Measurements from ENCODE around the gene AGPAT1. TPM values are rescaled to one million over a fixed set of nuclear protein-coding genes. Genes with fewer than 3 reads are reported as not detected.

Gene AGPAT1
- total RNA-seq, 4 donors from 2014 or later: 32.0 to 58.7 (median 42.0) TPM

DNA sequence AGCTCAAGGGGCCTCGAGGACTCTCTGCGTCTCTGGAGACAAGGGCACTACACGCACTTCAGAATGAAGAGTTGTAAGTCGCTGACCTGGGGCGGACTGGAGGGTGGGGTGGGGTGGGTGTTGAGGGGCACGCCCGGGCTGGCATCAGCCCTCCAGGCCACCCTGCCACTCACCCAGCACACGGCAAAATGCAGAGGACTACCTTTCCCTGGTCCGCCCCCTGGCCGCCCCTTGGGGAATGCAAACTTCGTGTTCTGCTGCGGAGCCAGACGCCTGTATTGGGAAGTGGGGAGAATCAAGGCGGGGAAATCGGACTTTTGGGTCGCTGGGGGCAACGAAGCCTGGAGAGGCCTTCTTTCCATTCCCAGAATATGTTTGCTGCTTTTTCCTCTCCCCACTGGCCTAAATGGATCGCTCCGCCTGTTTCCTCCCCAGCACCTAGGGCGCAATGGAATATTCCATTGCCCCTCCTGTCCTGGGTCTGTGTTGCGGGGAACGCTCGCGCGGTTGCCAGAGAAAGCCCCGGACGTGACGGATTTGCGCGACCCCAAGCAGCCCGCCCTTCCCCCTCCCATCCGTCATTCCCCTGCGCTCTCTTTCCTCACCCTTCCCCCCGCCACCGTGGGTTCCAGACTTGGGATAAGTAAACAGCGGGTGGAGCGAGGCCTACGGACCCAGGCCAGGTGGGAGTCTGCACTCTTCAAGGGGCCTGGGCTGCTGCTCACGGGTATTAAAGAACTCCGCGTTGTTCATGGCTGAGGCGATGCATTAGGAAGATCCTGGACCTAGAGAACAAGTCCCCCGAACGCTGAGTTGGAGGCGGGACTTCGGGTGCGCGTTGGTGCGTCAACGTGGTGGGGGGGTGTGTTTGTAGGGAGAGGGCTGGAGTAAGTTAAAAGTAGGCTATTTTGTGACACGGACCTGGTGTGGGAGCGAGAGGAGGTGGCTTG, 22.0 kb downstream of the AGPAT1 start, which contains the start of gene PPT2:
Gene PPT2 (plus strand): TSS at position 578 of the 950 bp plus-strand sequence. CDS start 454 bp downstream, outside the sequence.
- intact Hi-C loops (cut with DNase I; ENCODE audit: low total_unique reads): loop anchor here (1.0 to 2.0 kb wide), 4 partner anchors 23 to 41 kb away; partner anchors contain the start of gene FKBPL
- H3K36me3 ChIP-seq: peaks cover 0 to 29% of the 10 kb centered on the region in 2 donors
- peak within 1 kb of the TSS; percentile 77 to 97 (median 84) for H3K4me3 ChIP-seq
- TF ChIP-seq, protein P1, sequence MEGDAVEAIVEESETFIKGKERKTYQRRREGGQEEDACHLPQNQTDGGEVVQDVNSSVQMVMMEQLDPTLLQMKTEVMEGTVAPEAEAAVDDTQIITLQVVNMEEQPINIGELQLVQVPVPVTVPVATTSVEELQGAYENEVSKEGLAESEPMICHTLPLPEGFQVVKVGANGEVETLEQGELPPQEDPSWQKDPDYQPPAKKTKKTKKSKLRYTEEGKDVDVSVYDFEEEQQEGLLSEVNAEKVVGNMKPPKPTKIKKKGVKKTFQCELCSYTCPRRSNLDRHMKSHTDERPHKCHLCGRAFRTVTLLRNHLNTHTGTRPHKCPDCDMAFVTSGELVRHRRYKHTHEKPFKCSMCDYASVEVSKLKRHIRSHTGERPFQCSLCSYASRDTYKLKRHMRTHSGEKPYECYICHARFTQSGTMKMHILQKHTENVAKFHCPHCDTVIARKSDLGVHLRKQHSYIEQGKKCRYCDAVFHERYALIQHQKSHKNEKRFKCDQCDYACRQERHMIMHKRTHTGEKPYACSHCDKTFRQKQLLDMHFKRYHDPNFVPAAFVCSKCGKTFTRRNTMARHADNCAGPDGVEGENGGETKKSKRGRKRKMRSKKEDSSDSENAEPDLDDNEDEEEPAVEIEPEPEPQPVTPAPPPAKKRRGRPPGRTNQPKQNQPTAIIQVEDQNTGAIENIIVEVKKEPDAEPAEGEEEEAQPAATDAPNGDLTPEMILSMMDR (IDR thresholded peaks at IDR 0.05 in 4 of 5, conservative IDR thresholded peaks at IDR 0.05 in 1 of 5): peak in 2 of 5 experiments; percentile 14 to 15
- TF ChIP-seq POLR2A (IDR thresholded peaks at IDR 0.05): peak; percentile 23 to 38
- peak within 1 kb of the TSS; percentile 77 to 93 (median 87) for H3K27ac ChIP-seq
- DNase-seq (peak; percentile 80 to 85), ATAC-seq (peak; percentile 85 to 86)
- H3K4me1 ChIP-seq: peaks cover 25 to 29% of the 10 kb centered on the region in 2 donors
- peaks cover 7 to 19% (median 8%) of the 10 kb centered on the region in 3 donors for H3K27me3 ChIP-seq
- in situ Hi-C loops (cut with MboI; ENCODE audit: low sequenced_read_pairs in 4 of 4): no loop called here
- H3K9me3 ChIP-seq: no peaks in the 10 kb centered on the region

DNA sequence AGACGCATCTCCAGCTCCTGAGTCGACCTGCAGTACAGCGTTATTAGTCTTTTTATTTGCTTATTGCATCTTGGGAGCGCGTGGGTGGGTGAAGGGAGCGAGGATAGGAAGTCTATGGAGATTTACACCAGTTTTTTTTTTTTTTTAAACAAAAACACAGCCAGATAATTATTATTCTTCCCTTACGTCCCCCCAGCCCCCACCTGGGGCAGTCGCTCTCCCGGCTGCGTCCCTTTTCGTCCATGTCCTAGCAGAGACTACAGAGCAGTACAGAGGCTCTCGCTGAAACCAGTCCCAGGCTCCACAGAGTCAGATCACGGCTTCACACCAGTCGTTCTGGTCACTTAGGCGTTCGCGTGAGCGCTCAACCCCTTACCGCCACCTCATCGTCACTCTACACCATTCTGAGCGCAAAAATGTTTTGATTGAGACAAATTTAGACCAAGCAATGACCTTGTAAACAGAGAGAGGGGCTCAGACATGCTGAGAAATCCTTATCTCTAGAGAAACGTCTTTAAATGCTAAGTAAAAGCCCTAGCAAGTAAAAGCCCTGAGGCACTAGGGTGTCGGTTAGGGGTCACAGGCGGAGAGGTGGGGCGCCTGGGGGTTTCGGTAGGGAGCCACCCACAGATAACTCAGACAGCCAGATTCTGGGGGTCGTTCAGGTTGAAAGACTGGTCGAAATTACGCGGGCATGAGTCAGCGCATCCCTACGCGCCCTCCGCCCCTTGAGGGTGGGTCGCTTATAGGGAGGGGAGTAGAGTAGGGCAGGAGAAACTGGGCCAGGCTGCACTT, 22.9 kb downstream of the AGPAT1 start:
- Histone ChIP-seq H3K4me3 (peak overlapping the region; percentile 77 to 97 (median 84)), H3K9me3 (no peaks in the 10 kb centered on the region), H3K27ac (peak overlapping the region; percentile 77 to 93 (median 87)), H3K4me1 (peaks cover 25 to 29% of the 10 kb centered on the region in 2 donors), H3K36me3 (peaks cover 0 to 21% of the 10 kb centered on the region in 2 donors), H3K27me3 (peaks cover 15 to 27% (median 17%) of the 10 kb centered on the region in 3 donors)
- in situ Hi-C loops (cut with MboI; ENCODE audit: low sequenced_read_pairs in 4 of 4) (no loop called here), intact Hi-C loops (cut with DNase I; ENCODE audit: low total_unique reads) (loop anchor here (2.0 kb wide), 1 partner anchor 22 kb away; the partner anchor contains the start of gene FKBPL)
- ATAC-seq (no peak), DNase-seq (no peak)
- TF ChIP-seq, protein P1 (IDR thresholded peaks at IDR 0.05 in 4 of 5, conservative IDR thresholded peaks at IDR 0.05 in 1 of 5): no peak

DNA sequence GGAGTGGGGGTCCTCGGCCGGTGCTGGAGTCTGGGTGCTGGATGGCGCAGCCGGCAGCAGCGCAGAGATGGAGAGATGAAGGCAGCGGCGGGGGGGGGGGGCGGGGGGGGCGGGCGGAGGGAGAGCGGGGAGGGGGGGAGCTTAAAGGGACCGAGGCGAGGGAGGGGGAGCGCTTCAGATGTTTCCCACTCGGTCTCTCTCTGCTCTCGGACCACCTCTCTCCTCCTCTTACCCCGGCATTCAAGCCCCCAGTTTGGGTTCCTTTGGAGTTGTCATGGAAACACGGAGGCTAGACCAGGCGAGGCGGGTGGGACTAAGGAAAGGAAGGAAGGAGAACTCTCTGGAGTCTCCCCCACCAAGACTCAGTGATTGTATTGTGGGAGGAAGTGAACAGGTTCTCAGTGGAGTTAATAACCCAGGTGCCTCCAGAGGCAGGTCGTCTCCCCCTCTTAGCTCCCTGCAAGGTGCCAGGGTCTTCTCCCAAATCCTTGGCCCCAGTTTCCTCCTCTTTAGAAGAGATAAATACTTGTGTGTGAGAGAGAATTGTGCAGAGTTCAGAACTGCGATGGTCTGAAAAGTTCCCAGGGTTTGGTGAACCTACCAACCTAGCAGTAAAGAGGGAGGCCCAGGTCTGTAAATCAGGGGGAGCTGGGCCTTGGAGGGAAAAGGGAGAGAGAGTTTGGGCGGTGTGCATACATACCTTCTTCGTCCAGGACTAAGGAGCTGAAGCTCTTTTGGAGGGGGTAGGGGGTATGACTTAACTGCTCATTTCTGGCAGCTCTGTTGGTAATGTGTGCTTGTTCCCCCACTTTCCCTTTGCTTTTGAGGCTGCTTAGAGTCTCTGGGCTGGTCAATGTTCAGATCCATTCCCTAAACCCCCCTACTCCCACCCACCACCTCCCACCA, 23.8 kb downstream of the AGPAT1 start, which contains the start of gene PRRT1:
Gene PRRT1 (minus strand): TSS at position 77 of the 906 bp plus-strand sequence. CDS start 112 bp downstream, outside the sequence.
- intact Hi-C loops (cut with DNase I; ENCODE audit: low total_unique reads): loop anchor here (2.0 kb wide), 1 partner anchor 21 kb away; the partner anchor contains the start of gene FKBPL
- DNase-seq: no peak
- H3K4me1 ChIP-seq: peaks cover 25 to 29% of the 10 kb centered on the region in 2 donors
- in situ Hi-C loops (cut with MboI; ENCODE audit: low sequenced_read_pairs in 4 of 4): no loop called here
- H3K27me3 ChIP-seq: peaks cover 18 to 32% (median 23%) of the 10 kb centered on the region in 3 donors
- H3K27ac ChIP-seq: peak within 1 kb of the TSS; percentile 77 to 93 (median 87)
- TF ChIP-seq, protein P1 (IDR thresholded peaks at IDR 0.05 in 4 of 5, conservative IDR thresholded peaks at IDR 0.05 in 1 of 5): no peak
- TF ChIP-seq POLR2A (IDR thresholded peaks at IDR 0.05): no peak
- ATAC-seq: no peak
- no peaks in the 10 kb centered on the region for H3K9me3 ChIP-seq
- peaks cover 0 to 12% of the 10 kb centered on the region in 2 donors for H3K36me3 ChIP-seq
- H3K4me3 ChIP-seq: peak within 1 kb of the TSS in 3 of 4 donors; percentile 83 to 97 (median 86)
